Mesendoderm (in vitro differentiated cells): ENCODE results near the gene CDC123.

ENCODE experiments used
- DNase-seq: peaks from one replicate; pipeline ENCODE4 v3.0.0; 2013
- H2AK5ac ChIP-seq: 2 replicates; pipeline ENCODE4 v1.6.1; 2013; ENCODE audit warnings: low read length, inconsistent platforms
- H2BK120ac ChIP-seq: 2 replicates; pipeline ENCODE4 v1.6.1; 2013; ENCODE audit warnings: low read depth, mild to moderate bottlenecking, low read length, moderate library complexity, mixed read lengths
- H2BK15ac ChIP-seq: replicated peaks from 2 replicates; pipeline ENCODE4 v1.6.1; 2013; ENCODE audit warnings: low read depth, mild to moderate bottlenecking, moderate library complexity
- H2BK5ac ChIP-seq: 2 replicates; pipeline ENCODE4 v1.6.1; 2013; ENCODE audit warnings: low read length, inconsistent platforms
- H3K18ac ChIP-seq: 2 replicates; pipeline ENCODE4 v1.6.1; 2013; ENCODE audit warnings: mild to moderate bottlenecking, low read length, mixed read lengths
- H3K23ac ChIP-seq: one replicate; pipeline ENCODE4 v1.6.1; 2013; ENCODE audit warnings: low read length
- H3K27ac ChIP-seq: 2 replicates; pipeline ENCODE4 v1.5.1; 2013; ENCODE audit warnings: low read depth, mild to moderate bottlenecking, inconsistent platforms, low read length, moderate library complexity
- H3K27me3 ChIP-seq: 2 replicates; pipeline ENCODE4 v1.6.1; 2013; ENCODE audit warnings: low read length, control low read depth, mild to moderate bottlenecking, inconsistent platforms; ENCODE audit not compliant: insufficient read depth, poor library complexity
- H3K36me3 ChIP-seq: 2 replicates; pipeline ENCODE4 v1.6.1; 2013; ENCODE audit warnings: low read length, inconsistent platforms; ENCODE audit not compliant: control insufficient read depth, insufficient read depth
- H3K4ac ChIP-seq: one replicate; pipeline ENCODE4 v1.6.1; 2013; ENCODE audit warnings: low read depth, mild to moderate bottlenecking, low read length, moderate library complexity
- H3K4me1 ChIP-seq: 2 replicates; pipeline ENCODE4 v1.6.1; 2013; ENCODE audit warnings: low read depth, low read length, inconsistent platforms; ENCODE audit not compliant: control insufficient read depth
- H3K4me2 ChIP-seq: 2 replicates; pipeline ENCODE4 v1.6.1; 2013; ENCODE audit warnings: low read length
- H3K4me3 ChIP-seq: 2 replicates; pipeline ENCODE4 v1.5.1; 2013; ENCODE audit warnings: mild to moderate bottlenecking, low read length
- H3K56ac ChIP-seq: one replicate; pipeline ENCODE4 v1.6.1; 2013; ENCODE audit warnings: low read length
- H3K79me1 ChIP-seq: 2 replicates; pipeline ENCODE4 v1.6.1; 2013; ENCODE audit warnings: low read length, inconsistent platforms
- H3K79me2 ChIP-seq: 2 replicates; pipeline ENCODE4 v1.6.1; 2013; ENCODE audit warnings: mild to moderate bottlenecking, low read length; ENCODE audit not compliant: control insufficient read depth, insufficient read depth
- H3K9ac ChIP-seq: 2 replicates; pipeline ENCODE4 v1.6.1; 2013; ENCODE audit warnings: low read length, inconsistent platforms
- H4K5ac ChIP-seq: one replicate; pipeline ENCODE4 v1.6.1; 2013; ENCODE audit warnings: low read length
- H4K8ac ChIP-seq: one replicate; pipeline ENCODE4 v1.6.1; 2013; ENCODE audit warnings: low read depth, mild to moderate bottlenecking, control low read depth, low read length, moderate library complexity
- WGBS: extraction: QIAGEN DNeasy Blood & Tissue Kit; methylation state at CpG from one replicate; pipeline ENCODE4 v1.1.7; 2013; ENCODE audit warnings: low lambda C conversion rate, missing lambda C conversion rate; ENCODE audit not compliant: insufficient coverage; ENCODE audit errors: extremely low coverage; 5-methylcytosine and 5-hydroxymethylcytosine counted together

CDC123 gene

DNA sequence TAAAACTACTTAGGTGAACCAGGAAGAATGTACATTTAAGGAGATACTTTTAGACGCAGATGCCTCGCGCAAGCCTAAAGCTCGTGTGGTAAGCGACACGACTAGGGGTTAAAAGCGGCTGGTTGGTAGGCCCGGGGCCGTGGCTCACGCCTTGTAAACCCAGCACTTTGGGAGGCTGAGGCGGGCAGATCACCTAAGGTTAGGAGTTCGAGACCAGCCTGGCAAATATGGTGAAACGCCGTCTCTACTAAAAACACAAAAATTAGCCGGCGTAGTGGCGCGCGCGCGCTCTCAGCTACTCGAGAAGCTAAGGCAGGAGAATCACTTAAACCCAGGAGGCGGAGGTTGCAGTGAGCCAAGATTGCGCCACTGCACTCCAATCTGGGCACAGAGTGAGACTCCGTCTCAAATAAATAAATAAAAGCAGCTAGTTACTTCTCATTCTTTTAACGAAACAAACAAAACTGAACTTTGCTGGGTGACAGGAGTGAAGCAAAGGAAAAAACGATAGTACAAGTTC, 1.2 kb upstream of the CDC123 start:
- Histone ChIP-seq H3K9ac (peak overlapping the region; percentile 95), H2BK15ac (no peak overlapping the region), H3K27me3 (no peaks in the 10 kb centered on the region), H3K4me2 (peak overlapping the region; percentile 94), H3K56ac (peak overlapping the region; percentile 97), H3K23ac (no peak overlapping the region), H3K4me1 (no peaks in the 10 kb centered on the region), H3K4me3 (peak overlapping the region; percentile 99), H3K4ac (peak overlapping the region; percentile 65), H4K8ac (peak overlapping the region; percentile 7), H3K27ac (no peak overlapping the region), H2AK5ac (no peak overlapping the region), H3K79me2 (peaks cover 61% of the 10 kb centered on the region), H2BK5ac (no peak overlapping the region), H3K79me1 (peaks cover 18% of the 10 kb centered on the region), H3K18ac (no peak overlapping the region), H2BK120ac (no peak overlapping the region), H3K36me3 (peaks cover 1% of the 10 kb centered on the region), H4K5ac (no peak overlapping the region)
- peak; percentile 28 for DNase-seq
- no CpG with 5 or more reads among the region's 27 CpGs for WGBS

DNA sequence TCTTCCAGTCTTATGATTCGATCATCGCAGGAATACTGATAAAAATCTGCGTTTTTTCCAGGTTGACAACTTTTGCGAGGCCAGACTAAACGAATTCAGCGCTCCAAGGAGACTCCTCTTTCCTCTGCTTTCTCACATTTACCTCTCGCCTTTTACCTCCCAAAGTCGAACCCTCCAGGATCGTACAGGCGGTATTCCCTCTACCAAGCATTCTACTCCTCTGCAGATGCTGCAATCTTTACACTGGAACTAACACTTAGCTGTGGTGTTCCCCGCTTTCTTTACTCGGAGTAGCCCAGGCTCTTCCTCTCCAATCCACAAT, 746 bp upstream of the CDC123 start:
- Histone ChIP-seq H3K4me2 (peak overlapping the region; percentile 94), H3K56ac (peak overlapping the region; percentile 97), H3K27ac (peak overlapping the region; percentile 43), H3K79me1 (peaks cover 18% of the 10 kb centered on the region), H3K79me2 (peaks cover 60% of the 10 kb centered on the region), H4K5ac (no peak overlapping the region), H3K18ac (no peak overlapping the region), H3K9ac (peak overlapping the region; percentile 95), H3K4me1 (no peaks in the 10 kb centered on the region), H3K27me3 (no peaks in the 10 kb centered on the region), H3K36me3 (peaks cover 1% of the 10 kb centered on the region), H3K23ac (no peak overlapping the region), H2BK15ac (no peak overlapping the region), H2BK5ac (no peak overlapping the region), H3K4me3 (peak overlapping the region; percentile 99), H2AK5ac (peak overlapping the region; percentile 10), H3K4ac (no peak overlapping the region), H4K8ac (no peak overlapping the region), H2BK120ac (no peak overlapping the region)
- no CpG with 5 or more reads among the region's 12 CpGs for WGBS
- no peak for DNase-seq

DNA sequence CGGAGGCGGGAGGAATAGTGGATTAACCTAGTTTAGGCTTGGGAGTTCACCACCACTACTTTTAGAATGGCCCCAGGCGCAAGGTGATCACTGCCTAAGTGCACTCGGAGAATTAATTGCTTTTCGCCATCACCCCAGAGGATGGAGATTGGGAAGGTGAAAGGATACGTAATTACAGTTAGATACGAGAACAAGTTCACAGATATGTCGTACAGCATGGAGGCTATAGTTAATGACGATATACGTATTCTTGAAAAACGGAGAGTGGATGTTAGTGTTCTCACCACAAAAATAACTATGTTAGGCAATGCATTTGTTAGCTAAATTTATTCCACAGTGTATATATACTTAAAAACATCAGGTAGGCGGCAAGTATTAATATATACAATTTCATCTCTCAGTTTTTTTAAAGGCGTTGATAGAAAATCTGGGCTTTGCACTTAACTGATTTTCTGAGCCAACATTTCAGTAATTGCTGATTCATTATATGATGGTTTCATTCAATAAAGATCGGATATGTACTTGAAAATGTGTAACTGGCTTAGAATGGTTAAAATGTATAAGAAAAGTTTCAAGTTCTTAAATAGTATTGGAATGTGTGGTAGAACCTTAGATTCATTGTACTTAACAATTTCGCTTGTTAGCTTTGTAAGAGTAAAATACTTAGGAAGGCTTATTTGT, 683 bp downstream of the CDC123 start:
- Histone ChIP-seq H3K9ac (peak overlapping the region; percentile 95), H3K4me3 (peak overlapping the region; percentile 99), H3K4me1 (no peaks in the 10 kb centered on the region), H3K27me3 (no peaks in the 10 kb centered on the region), H4K8ac (no peak overlapping the region), H4K5ac (no peak overlapping the region), H3K79me1 (peaks cover 19% of the 10 kb centered on the region), H2BK15ac (no peak overlapping the region), H3K56ac (peak overlapping the region; percentile 97), H3K18ac (no peak overlapping the region), H2BK120ac (no peak overlapping the region), H3K23ac (no peak overlapping the region), H3K27ac (peak overlapping the region; percentile 39), H3K79me2 (peaks cover 58% of the 10 kb centered on the region), H3K4me2 (peak overlapping the region; percentile 69), H3K4ac (peak overlapping the region; percentile 0), H2AK5ac (peak overlapping the region; percentile 1), H3K36me3 (peaks cover 2% of the 10 kb centered on the region), H2BK5ac (no peak overlapping the region)
- DNase-seq, result no peak
- 100% methylated on average over 2 of the region's 15 CpGs for WGBS

DNA sequence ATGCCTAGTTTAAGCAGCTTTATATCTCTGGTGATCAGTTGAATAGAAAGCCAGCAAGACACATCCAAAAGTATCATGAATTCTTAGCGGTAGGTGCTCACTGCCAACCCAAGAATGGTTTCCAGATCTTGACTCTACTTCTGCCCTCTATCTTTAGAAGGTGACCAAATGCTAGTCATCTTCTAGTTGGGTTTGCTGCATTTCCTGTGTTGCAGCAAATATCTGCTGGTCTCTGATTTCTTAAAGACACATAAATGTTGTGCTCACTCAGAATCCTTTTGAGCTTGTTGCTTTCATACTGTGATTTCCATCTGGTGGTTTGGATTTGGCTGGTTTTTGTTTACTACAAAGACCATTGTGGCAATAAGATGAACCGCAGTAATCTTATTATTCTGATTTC, 2.2 kb downstream of the CDC123 start:
- H4K5ac ChIP-seq, result no peak overlapping the region
- peaks cover 2% of the 10 kb centered on the region for H3K36me3 ChIP-seq
- H2BK120ac ChIP-seq, result no peak overlapping the region
- no peak overlapping the region for H3K4me3 ChIP-seq
- peaks cover 55% of the 10 kb centered on the region for H3K79me2 ChIP-seq
- no peak overlapping the region for H3K56ac ChIP-seq
- H3K27ac ChIP-seq, result no peak overlapping the region
- no peak overlapping the region for H4K8ac ChIP-seq
- no peak overlapping the region for H2BK5ac ChIP-seq
- H2AK5ac ChIP-seq, result no peak overlapping the region
- H3K27me3 ChIP-seq, result no peaks in the 10 kb centered on the region
- peaks cover 16% of the 10 kb centered on the region for H3K79me1 ChIP-seq
- H3K4me1 ChIP-seq, result no peaks in the 10 kb centered on the region
- no peak for DNase-seq
- H3K4me2 ChIP-seq, result no peak overlapping the region
- H2BK15ac ChIP-seq, result no peak overlapping the region
- H3K18ac ChIP-seq, result no peak overlapping the region
- peak overlapping the region; percentile 9 for H3K9ac ChIP-seq
- H3K4ac ChIP-seq, result no peak overlapping the region
- no peak overlapping the region for H3K23ac ChIP-seq
- no CpG with 5 or more reads among the region's 2 CpGs for WGBS

DNA sequence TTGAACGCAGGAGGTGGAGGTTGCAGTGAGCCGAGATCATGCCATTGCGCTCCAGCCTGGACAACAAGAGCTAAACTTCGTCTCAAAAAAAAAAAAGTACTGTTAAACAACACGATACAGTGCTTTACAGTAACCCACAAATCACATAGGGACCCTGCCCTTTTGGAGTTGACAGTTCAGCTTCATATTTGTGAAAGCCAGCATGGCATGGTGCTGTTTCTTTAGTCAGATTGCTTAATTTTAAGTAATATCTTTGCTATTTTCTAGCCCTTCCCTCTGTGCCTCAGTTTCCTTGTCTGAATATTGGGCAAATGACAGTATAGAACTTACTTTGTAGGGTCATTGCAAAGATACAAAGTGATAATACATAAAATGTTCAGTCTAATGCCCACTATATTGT, 4.9 kb downstream of the CDC123 start:
- no peak for DNase-seq
- Histone ChIP-seq H3K4ac (no peak overlapping the region), H3K4me2 (no peak overlapping the region), H2BK120ac (no peak overlapping the region), H3K23ac (no peak overlapping the region), H3K79me2 (peaks cover 44% of the 10 kb centered on the region), H3K4me3 (no peak overlapping the region), H4K8ac (no peak overlapping the region), H3K27me3 (no peaks in the 10 kb centered on the region), H3K36me3 (peaks cover 2% of the 10 kb centered on the region), H3K27ac (no peak overlapping the region), H3K18ac (no peak overlapping the region), H2AK5ac (no peak overlapping the region), H4K5ac (no peak overlapping the region), H3K56ac (no peak overlapping the region), H2BK5ac (no peak overlapping the region), H3K9ac (no peak overlapping the region), H3K4me1 (no peaks in the 10 kb centered on the region), H2BK15ac (no peak overlapping the region), H3K79me1 (peaks cover 17% of the 10 kb centered on the region)
- no CpG with 5 or more reads among the region's 5 CpGs for WGBS

DNA sequence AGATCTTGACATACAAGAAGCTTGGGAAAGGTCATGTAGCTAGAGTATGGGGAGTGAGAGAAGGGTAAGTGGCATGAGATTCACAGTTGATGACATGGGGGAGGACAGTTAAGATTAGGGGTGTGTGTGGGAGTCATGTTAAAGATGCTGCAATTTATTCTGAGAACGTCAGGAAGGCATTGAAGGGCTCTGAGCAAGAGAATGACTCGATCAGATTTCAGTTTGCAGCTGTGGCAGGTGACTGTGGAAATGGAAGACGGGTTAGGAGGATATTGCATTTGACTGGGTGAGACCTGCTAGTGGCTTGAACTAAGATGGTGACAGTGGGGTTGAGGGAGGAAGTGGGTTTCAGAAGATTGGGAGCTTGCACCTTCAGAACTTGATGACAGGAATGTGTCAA, 5.6 kb downstream of the CDC123 start:
- Histone ChIP-seq H3K36me3 (peaks cover 2% of the 10 kb centered on the region), H3K9ac (no peak overlapping the region), H4K8ac (no peak overlapping the region), H3K4me1 (no peaks in the 10 kb centered on the region), H3K4me2 (no peak overlapping the region), H2BK120ac (no peak overlapping the region), H2AK5ac (no peak overlapping the region), H4K5ac (no peak overlapping the region), H3K79me1 (peaks cover 15% of the 10 kb centered on the region), H3K79me2 (peaks cover 39% of the 10 kb centered on the region), H3K23ac (no peak overlapping the region), H2BK15ac (no peak overlapping the region), H3K4ac (no peak overlapping the region), H3K18ac (no peak overlapping the region), H3K4me3 (no peak overlapping the region), H3K27me3 (no peaks in the 10 kb centered on the region), H3K56ac (no peak overlapping the region), H3K27ac (no peak overlapping the region), H2BK5ac (no peak overlapping the region)
- DNase-seq, result peak; percentile 43
- no CpG with 5 or more reads among the region's 3 CpGs for WGBS
